HL-60 (cell line): ENCODE results near the gene TTLL7.

Experiments
- DNase-seq, 2 experiments: peaks; one replicate each; pipeline ENCODE4 v3.0.0-alpha.2; 2010 to 2020; ENCODE audit warnings: low read depth in 1 of 2, low spot score in 1 of 2
- H3K27ac ChIP-seq: fragments of 250-450 bp; sonication (Bioruptor Pico); replicated peaks from 2 replicates; pipeline ENCODE4 v1.5.1; 2020; ENCODE audit warnings: mild to moderate bottlenecking, moderate library complexity
- H3K27me3 ChIP-seq: fragments of 250-450 bp; sonication (Bioruptor Pico); 2 replicates; pipeline ENCODE4 v1.5.1; 2021; ENCODE audit warnings: mild to moderate bottlenecking, moderate library complexity; ENCODE audit not compliant: insufficient read depth, poor library complexity, severe bottlenecking
- H3K4me3 ChIP-seq: replicated peaks from 2 replicates; pipeline ENCODE4 v1.5.1; 2011; ENCODE audit warnings: mild to moderate bottlenecking, control low read depth, low read length; ENCODE audit not compliant: insufficient read depth
- CTCF ChIP-seq: IDR thresholded peaks from one replicate; pipeline ENCODE4 v1.5.1; 2011; ENCODE audit warnings: low read length, control low read depth, inconsistent platforms; ENCODE audit not compliant: insufficient read depth
- GABPA ChIP-seq: IDR thresholded peaks from 2 replicates; pipeline ENCODE4 v1.6.1; 2012; ENCODE audit warnings: low read depth
- POLR2AphosphoS5 ChIP-seq: IDR thresholded peaks from 2 replicates; pipeline ENCODE4 v1.6.1; 2012; ENCODE audit warnings: low read depth
- REST ChIP-seq: IDR thresholded peaks from 2 replicates; pipeline ENCODE4 v1.6.1; 2012; ENCODE audit warnings: low read depth; ENCODE audit not compliant: insufficient replicate concordance
- SPI1 ChIP-seq: IDR thresholded peaks from 2 replicates; pipeline ENCODE4 v1.6.1; 2012; ENCODE audit warnings: low read depth, mild to moderate bottlenecking, borderline replicate concordance

TTLL7 gene

GRCh38 chr1:83836543-83836942 lies 162.4 kb downstream of the TTLL7 start:
- no peaks in the 10 kb centered on the region for H3K27me3 ChIP-seq
- H3K4me3 ChIP-seq, result no peak overlapping the region
- TF ChIP-seq SPI1 (no peak), CTCF (no peak), POLR2AphosphoS5 (no peak), REST (no peak)
- no peak for DNase-seq
- H3K27ac ChIP-seq, result no peak overlapping the region

GRCh38 chr1:83834621-83835264 lies 164.2 kb downstream of the TTLL7 start:
- no peak for TF ChIP-seq CTCF
- TF ChIP-seq GABPA, result no peak
- TF ChIP-seq REST, result no peak
- no peak for DNase-seq
- no peak overlapping the region for H3K27ac ChIP-seq
- no peak overlapping the region for H3K4me3 ChIP-seq
- H3K27me3 ChIP-seq, result no peaks in the 10 kb centered on the region

- TF ChIP-seq POLR2AphosphoS5 (no peak), REST (no peak), SPI1 (no peak), GABPA (no peak)
- no peaks in the 10 kb centered on the region for H3K27me3 ChIP-seq
- no peak overlapping the region for H3K27ac ChIP-seq
- no peak for DNase-seq
- no peak overlapping the region for H3K4me3 ChIP-seq
Observed at GRCh38 chr1:83832194-83832593, 166.7 kb downstream of the TTLL7 start.
